Stimulated activated CD8-positive, alpha-beta memory T cell treated with anti-CD3 and anti-CD28 coated beads, Interleukin-7, amount 100 ng/mL, for 48 hours (primary cell): Measurements from ENCODE around the gene BSDC1.

ENCODE experiments used
- DNase-seq, 2 donors: peaks; one replicate each; pipeline ENCODE4 v3.0.0-alpha.2; 2020; ENCODE audit warnings: low read depth in 1 of 2; ENCODE audit errors: extremely low read depth in 1 of 2

The BSDC1 gene

DNA sequence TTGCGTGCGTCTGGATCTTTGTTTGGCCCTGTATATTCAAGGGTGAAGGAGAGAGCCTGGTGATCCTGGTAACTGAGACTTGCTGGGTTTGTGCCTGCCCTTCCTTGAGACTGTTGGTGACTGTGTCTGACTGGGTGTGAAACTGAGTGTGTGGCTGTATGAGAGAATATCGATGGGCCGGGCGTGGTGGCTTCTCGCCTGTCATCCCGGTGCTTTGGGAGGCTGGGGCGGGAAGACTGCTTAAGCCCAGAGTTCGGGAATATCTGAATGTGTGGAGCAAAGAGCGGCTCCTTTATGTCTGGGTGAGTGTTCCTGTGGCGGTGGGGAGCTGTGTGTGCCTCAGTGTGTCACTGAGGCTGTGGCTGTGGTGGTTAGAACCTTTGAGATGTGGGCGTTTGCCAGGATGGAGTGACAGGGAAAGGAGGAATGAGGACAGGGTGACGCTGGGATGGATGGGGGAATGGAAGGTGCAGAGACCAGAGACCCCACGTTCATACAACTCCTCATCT is 55.5 kb downstream of the BSDC1 start:
- DNase-seq, result no peak

DNA sequence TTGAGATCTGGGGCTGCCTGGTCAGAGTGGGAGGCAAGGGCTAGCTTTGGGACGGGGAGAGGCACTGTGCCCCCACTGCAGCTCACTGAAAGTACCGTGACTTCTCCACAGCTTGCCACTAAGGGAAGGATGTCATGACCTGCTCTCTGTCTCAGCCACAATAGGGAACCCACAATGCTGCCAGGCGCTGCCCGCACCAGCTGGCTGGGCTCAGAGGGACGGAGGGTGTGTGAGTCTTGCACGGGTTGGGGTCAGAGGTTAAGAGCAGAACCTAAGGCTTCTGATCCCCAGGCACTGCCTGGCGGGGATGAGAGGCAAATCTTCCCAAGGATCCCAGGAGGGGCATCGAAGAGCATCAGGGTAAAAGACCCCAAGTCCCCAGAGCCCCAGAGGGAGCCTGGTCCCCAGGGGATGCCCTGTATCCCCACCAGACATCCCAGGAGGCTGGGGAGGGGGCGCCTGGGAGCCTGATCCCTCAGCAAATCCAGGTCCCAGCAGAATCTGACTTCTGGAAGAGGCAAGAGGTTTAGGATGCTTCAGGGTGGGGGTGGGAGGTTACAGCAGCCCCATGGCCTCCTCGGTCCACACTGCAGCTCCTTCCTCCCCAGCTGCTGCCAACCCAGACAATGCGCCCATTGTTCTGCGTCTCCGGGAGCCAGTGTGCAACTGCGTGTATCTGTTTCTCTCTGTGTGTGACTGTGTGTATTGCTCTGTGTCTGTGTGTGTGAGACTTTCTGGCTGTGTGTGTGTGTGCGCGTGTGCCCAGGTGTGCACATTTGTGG is 56.2 kb downstream of the BSDC1 start:
- DNase-seq, result peak in 1 of 2 donors; percentile 22

DNA sequence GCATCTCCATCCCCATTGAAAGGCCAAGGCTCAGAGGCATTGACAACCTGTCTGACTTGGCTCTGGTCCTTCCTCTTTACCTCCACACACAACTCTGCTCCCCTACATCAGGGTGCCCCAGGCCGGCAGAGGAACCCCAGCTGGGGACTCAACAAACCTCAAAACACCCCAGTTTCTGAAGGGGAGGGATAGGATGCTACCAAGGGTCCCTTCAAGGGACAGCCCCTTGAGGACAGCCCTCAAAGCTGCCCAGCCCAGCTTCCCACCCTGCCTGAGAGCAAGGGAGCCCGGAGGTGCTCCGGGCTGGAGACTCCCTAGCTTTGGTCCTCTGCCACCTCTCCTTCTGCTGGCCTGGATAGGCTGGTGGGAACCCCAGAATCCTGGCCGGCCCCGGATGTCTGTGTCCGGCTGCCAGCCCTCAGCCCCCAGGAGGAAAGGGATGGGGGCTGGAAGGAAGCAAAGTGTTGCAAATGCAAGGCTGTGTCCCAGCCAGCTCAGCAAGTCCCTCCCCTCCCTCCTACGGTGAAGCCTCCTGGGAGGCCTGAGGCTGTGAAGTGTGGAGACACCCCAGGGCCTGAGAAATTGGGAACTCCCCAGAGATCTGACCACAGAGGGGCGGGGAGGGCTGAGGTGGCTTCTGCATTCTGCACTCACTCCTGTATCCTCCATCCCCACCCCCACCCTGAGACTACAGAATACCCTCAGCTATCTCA is 57.1 kb downstream of the BSDC1 start:
- DNase-seq, result peak; percentile 46 to 62

DNA sequence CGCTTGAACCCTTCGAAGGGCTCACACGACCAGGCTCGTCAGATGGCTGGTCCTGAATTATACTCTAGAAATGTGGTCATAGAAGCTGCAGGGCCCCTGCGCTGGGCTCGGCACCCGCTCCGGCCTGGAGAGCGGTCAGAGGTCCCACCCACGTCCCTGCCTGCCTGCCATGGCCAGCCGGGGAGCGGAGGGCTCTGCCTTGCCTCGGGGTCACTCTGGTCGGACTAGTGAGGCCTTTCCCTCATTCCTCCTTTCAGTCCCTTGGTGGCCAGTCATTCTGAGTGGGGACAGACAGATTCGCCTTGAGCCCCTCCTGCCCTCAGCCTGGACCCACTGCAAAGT is 57.7 kb downstream of the BSDC1 start:
- no peak for DNase-seq

DNA sequence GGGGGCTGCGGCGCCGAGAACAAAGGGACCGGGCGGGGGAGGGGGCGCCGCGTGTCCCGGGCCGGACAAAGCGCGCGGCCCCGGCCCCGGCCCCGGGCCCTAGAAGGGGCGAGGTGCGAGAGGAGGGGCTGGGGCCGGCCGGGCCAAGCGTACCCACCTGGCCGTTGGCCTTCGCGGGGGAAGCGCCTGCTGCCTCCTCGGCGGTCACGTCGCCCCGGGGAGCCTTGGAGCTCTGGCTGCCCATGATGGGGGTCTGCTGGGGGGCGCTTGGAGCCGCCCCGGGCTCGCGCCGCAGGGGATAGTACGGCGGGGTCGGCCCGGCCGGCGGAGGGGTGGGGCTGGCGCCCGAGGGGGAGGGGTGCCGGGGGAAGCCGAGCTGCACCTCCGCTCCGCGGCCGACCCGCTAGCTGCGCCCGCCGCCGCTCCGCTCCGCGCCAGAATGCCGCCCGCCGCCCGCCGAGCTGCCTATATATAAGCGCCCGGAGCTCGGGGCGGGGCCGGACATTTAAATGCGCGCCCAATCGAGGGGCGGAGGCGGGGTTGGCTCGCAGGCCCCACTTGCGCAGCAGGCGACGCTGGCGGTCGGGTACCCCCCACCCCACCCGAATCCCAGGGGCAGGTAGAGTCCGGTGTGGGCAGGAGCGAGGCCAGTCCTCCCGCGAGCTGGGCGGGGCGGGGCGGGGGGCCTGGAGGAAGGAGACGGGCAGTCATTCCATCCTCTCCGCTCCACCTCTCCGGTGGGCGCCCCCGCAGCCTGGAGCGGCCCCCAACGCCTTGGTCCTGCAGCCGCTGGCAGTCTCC is 58.3 kb downstream of the BSDC1 start, which contains the start of gene MARCKSL1:
TSS of gene MARCKSL1 (minus strand) at position 444 of the 801 bp plus-strand sequence. CDS start at position 244, 200 bp downstream.
- peak; percentile 64 to 67 for DNase-seq

DNA sequence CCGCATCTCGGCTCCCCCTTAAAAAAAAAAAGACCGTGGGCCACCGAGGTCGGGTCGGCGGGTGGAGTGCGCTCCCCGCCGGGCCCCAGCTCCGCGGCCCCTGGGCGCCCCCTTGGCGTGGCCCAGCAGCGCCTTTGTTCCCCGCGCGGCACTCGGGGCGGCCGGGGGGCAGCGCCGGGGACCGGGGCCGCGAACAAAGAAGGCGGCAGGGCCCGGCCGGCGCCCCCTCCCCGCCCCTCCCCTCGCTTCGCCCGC is 58.8 kb downstream of the BSDC1 start:
- DNase-seq, result no peak

DNA sequence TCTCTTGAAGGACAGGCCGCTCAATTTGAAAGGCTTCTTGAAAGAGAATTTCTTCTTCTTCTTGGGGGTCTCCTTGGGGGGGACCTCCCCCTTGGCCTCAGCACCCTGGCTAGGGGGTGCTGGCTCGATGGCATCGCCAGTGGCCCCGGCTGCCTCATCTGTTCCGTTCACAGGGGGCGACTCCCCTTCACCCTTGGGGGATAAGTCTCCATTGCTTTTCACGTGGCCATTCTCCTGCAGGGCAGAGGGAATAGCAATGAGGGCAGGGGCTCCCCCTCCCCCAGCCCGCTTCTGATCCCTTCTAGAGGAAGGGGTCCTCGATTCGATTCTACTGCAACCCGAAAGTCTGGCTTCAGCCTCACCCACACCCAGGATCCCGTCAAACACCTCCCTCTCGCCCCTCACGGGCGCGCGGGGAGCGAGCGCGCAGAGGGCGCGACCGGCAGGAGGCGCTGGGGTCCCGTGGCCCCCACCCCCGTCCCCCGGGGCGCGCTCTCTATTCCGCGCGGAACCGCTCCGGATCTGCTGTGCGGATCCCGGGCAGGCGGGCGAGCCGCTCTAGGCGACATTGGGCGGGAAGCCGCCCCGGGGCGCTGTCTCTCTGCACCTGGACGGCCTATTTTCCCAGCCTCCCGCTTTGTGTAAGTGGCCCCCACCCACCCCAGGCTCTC is 59.2 kb downstream of the BSDC1 start:
- peak in 1 of 2 donors; percentile 34 for DNase-seq

DNA sequence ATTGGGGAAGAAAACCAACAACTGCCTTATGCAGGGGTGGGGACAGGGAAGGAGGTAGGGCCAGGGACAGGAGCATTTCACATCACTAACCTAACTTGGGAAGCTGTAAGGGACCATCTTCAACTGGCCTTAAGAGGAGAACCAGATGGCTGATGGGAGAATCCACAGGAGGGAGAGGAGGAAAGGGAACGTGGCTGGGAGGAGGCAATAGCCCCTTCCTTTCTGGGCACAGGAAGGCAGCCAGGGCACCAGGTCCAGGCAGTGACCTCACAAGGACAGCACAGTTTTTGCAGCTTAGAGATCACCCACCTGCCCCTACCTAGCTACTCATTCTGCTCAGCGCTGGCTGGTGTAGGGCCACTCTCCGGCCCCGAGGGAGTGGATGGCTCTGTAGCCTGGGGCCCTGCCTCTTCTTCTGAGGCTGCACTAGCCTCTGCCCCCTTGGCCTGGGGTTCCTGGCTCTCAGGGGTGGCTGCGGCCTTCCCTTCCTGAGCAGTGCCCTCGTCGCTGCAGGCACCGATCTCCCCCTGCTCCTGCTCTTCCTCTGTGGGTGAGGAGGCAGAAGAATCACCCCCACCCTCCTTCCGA is 59.9 kb downstream of the BSDC1 start:
- no peak for DNase-seq

DNA sequence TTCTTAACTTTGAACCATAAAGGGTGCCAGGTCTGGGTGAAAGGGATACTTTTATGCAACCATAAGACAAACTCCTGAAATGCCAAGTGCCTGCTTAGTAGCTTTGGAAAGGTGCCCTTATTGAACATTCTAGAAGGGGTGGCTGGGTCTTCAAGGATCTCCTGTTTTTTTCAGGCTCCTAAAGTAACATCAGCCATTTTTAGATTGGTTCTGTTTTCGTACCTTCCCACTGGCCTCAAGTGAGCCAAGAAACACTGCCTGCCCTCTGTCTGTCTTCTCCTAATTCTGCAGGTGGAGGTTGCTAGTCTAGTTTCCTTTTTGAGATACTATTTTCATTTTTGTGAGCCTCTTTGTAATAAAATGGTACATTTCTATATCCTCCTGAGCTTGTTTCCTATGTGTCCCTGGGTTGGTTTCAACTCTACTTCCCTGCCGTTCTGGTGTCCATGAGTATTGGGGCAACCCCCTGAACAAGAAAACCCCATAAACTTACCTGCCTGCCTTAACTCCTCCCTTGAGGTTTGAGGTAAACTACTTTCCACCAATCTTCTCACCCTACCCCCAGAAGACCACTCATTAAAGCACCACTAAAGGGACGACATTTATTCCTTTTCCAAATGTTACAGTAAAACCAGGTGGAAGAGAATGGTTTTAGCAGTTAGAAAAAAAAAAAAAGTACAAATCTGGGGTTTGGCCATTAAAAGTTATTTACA is 60.8 kb downstream of the BSDC1 start:
- no peak for DNase-seq

DNA sequence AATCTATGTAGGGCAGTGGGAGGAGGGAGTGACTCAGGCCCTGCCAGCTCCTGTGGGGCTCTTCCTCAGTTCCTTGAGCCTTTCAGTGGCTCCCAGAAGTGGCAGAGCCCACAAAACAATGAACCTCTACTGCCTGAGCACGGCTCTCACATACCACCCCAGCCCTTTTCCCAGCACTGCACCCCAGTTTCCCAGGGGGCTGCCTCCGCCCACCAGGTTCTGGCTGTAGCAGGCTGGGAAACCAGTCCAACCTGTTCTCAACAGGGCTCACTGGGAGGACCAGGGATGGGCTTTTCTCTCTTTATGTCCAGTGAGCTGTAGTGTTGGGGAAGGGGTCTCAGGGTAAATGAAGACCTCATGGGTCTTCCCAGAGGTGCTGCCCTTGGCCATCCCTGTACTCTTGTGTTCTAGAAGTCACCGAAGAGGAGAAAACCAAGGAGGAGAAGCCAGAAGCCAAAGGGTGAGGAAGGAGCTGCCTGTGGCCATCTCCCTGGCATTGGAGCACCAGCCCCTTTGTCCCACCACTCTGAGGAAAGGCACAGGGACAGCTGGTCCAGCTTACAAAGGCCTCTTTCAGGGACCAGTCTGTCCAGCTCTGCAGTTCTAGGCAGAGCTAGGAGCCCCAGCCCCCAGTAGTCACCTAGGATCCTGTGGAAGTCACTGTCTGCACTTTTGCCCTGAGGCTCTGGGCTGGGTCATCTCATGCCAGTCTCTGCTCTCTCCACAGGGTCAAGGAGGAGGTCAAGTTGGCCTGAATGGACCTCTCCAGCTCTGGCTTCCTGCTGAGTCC is 61.8 kb downstream of the BSDC1 start:
- no peak for DNase-seq

DNA sequence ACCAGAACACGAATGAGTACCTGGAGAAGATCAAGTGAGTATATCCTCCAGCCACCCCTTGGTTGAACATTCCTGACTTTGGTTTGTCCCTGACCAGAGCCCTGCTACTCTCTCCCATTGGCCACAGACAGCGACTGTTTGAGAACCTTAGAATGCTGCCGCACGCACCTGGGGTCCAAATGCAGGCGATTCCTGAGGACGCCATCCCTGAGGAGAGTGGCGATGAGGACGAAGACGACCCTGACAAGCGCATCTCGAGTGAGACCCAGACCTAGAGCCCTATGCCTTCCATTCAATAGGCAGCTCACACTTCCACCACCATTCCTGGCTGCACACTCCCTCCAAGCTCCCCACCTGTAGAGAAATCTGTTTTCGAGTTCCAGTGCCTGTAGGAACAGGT is 62.7 kb downstream of the BSDC1 start:
- no peak for DNase-seq

DNA sequence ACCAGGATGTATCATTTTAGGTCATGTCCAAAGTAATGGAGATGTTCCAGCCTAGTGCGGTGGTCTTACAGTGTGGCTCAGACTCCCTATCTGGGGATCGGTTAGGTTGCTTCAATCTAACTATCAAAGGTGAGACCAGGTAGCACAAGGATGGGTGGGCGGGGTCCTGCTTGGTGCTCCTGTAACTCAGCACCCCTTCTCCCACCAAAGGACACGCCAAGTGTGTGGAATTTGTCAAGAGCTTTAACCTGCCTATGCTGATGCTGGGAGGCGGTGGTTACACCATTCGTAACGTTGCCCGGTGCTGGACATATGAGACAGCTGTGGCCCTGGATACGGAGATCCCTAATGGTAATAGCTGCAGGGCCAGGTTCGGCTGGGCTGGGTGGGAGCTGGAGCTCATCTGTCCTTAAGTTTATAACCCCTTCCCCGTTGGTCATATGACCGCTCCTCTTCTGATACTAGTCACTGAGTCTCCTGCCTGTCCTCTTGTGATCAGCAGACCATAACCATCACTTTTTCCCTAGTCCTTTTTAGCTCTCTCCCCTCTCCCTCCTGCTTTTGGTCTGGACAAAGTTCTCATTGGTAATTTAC is 63.6 kb downstream of the BSDC1 start:
- no peak for DNase-seq

DNA sequence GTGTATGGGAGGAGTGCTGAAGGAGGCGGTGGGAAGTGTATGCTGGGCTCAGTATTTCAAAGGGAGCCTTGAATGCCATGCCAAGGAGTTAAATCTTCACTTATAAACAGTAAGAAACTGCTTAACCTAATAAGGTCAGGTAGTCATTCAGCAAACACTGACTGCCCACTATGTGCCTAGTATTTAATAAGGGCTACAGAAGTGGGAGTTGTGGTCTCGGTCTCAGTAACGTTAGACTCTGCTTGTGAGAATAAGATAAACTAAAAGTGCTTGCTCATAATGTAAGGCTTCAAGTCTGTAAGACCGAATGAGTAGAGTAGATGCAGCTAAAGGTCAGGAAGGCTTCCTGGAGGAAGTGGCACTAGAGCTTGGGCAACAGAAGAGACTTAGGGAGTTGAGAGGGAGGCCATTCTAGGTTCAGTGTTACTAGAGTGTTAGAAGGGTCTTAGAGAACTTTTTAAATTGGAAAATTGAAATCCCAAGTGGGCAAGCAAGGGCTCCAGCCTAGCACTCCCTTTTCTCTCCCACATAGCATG is 64.2 kb downstream of the BSDC1 start:
- no peak for DNase-seq

DNA sequence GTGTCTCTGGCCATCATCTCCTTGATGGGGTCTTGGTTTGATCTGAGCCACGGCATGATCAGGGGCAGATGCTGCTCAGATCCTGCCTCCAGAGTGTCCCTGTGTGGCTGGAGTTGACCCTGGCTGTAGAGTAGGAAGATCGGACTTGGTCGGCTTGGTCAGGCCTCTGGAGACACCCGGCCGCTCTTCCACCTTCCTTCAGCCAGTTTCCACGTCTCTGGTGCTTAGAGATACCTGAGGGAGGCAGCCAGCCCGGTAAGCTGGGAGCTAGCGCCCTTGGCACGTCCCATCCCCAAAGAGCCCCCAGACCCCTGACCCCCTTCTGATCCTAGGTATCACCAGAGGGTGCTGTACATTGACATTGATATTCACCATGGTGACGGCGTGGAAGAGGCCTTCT is 67.0 kb downstream of the BSDC1 start:
- no peak for DNase-seq

DNA sequence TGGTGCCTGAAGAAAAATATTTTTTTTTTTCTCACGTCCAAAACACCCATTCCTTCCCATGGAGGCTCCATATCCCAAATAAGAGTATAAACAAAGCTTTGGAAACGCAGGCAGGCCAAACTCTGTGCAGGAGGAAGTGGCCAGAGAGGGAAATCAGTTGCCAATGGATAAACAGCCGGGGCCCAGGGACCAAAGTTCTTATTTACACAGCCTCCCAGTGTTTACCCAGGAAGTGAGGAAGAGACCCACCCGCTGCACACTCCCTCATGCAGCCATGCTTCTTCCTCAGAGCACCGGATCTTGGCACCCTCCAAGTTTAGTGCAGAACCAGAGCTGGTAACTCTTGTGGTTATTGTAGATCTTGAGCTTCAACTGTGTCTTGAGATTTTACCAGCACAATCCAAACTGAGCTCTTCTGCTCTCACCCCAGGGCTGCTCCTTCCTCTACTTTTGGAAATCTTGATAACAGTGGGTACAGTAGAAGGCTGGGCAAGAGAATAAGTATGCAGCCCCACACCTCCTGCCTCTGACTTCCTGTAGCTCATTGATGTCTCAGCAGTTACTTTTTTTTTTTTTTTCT is 72.4 kb downstream of the BSDC1 start:
- DNase-seq, result no peak

DNA sequence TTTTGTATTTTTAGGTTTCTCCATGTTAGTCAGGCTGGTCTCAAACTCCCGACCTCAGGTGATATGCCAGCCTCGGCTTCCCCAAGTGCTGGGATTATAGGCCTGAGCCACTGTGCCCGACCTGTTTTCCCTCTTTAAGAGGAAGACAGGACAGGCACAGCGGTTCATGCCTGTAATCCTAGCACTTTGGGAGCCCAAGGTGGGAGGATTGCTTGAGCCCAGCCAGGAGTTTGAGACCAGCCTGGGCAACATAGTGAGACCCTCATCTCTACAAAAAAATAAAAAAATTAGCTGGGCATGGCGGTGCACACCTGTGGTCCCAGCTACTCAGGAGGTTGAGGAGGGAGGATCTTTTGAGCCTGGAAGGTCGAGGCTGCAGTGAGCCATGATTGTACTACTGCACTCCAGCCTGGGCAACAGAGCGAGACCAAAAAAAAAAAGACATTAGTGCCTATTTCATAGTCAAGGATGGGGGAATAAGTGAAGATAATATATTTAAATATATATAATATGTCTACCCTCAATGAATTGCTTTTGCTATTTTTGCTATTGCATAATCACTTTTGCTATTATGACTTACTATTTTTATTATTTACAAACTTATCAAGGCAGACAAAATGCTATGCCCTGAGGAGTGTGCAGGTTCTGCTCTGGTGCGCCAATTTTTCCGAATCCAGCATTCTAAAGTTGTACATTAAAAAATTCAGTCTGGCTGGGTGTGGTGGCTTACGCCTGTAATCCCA is 75.9 kb downstream of the BSDC1 start:
- no peak for DNase-seq

DNA sequence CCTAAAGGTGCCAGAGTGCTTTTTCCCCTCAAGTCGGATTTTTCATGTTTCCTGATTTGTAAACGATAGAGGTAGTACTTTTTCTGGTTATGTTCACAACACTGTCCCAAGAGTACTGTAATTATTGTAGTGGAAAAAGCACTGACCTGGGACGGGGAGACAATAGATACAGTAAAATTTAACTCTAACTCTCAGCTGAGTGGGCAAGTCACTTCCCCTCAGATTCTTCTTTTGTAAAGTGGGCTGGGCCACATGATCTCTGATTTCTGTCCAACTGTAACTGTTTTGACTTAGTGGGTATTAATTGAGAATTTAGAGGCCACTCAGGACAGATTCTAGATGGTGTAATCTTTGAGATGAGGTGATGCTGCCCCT is 77.4 kb downstream of the BSDC1 start:
- DNase-seq, result no peak
